Measurements from ENCODE around the gene ITPA. TPM values are rescaled to one million over a fixed set of nuclear protein-coding genes. Genes with fewer than 3 reads are reported as not detected.

Gene ITPA
- total and polyA plus RNA-seq, 2 experiments from 2014 or later, result 57.5 to 81.7 TPM

DNA sequence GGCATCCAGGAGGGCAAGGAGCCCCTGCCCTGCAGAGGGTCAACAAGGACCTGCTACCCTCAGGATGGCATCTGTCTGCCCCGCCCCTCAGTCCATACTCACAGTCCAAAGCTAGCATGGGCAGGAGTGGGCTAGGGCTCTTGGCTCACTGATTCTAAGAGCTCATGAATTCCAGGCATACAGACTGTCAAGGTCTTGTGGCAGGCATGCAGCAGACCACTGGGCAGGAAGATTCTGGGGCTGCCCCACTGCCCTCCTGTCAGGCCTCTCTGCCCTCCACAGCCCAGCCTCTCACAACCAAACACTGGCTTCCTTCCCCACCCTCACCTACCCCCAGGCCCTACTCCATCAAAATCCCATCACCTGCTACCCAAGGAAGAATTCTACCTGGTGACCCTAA lies 35.3 kb downstream of the ITPA start:
- peaks cover 6% of the 10 kb centered on the region; the same call in 1 of the 3 replicates for H3K36me3 Mint-ChIP-seq (ENCODE audit: low read depth)
- TF ChIP-seq STAT1 (IDR thresholded peaks at IDR 0.05; ENCODE audit: unreplicated experiment) (no peak), NANOG (IDR thresholded peaks at IDR 0.05; ENCODE audit: borderline replicate concordance) (no peak), CREB1 (CRISPR knock-in tag; IDR thresholded peaks at IDR 0.05; ENCODE audit: low read depth) (no peak), EZH2 (IDR thresholded peaks at IDR 0.05; ENCODE audit: low read depth, unreplicated experiment) (no peak), EZH2phosphoT487 (IDR thresholded peaks at IDR 0.05; ENCODE audit: unreplicated experiment) (no peak), CTCF (conservative IDR thresholded peaks at IDR 0.05; ENCODE audit: low read depth in 2 of 2) (no peak), ZNF331 (CRISPR knock-in tag; IDR thresholded peaks at IDR 0.05; ENCODE audit: low read depth) (no peak), JUNB (IDR thresholded peaks at IDR 0.05; ENCODE audit: unreplicated experiment) (no peak)
- no peaks in the 10 kb centered on the region for H3K9me3 Mint-ChIP-seq
- H3K4me3 Mint-ChIP-seq, result no peak overlapping the region
- no peak for ATAC-seq
- Histone ChIP-seq H3K4me1 (ENCODE audit: insufficient read depth) (peaks cover 13% of the 10 kb centered on the region), H3K27me3 (ENCODE audit: insufficient read depth) (peaks cover 56% of the 10 kb centered on the region), H3K36me3 (ENCODE audit: insufficient read depth) (no peaks in the 10 kb centered on the region), H3K9me2 (ENCODE audit: insufficient read depth) (no peaks in the 10 kb centered on the region), H3K27ac (ENCODE audit: low read depth) (no peak overlapping the region), H3K4me2 (no peak overlapping the region), H3K79me2 (replicated peaks; ENCODE audit: insufficient read depth) (no peaks in the 10 kb centered on the region), H3F3A (replicated peaks; ENCODE audit: low read depth) (0 out of 2 replicates have a peak, but pooled peaks cover 15% of the 10 kb centered on the region), H3K4me3 (no peak overlapping the region), H2AFZ (no peak overlapping the region), H4K20me1 (replicated peaks; ENCODE audit: insufficient read depth) (no peaks in the 10 kb centered on the region; the same call in 1 of the 2 replicates)
- H3K27ac Mint-ChIP-seq, result no peak overlapping the region
- peaks cover 50% of the 10 kb centered on the region for H3K27me3 Mint-ChIP-seq (ENCODE audit: insufficient read depth, low read depth, poor library complexity)
- DNase-seq (ENCODE audit: low spot score), result no peak
- peaks cover 12% of the 10 kb centered on the region for H3K4me1 Mint-ChIP-seq

GRCh38 chr20:3245156-3245555 lies 35.9 kb downstream of the ITPA start:
- Histone ChIP-seq H3K9me2 (ENCODE audit: insufficient read depth) (no peaks in the 10 kb centered on the region), H3F3A (replicated peaks; ENCODE audit: low read depth) (0 out of 2 replicates have a peak, but pooled peaks cover 14% of the 10 kb centered on the region), H3K4me3 (no peak overlapping the region), H2AFZ (no peak overlapping the region), H3K27me3 (ENCODE audit: insufficient read depth) (peaks cover 54% of the 10 kb centered on the region), H3K79me2 (replicated peaks; ENCODE audit: insufficient read depth) (no peaks in the 10 kb centered on the region), H3K36me3 (ENCODE audit: insufficient read depth) (no peaks in the 10 kb centered on the region), H3K27ac (ENCODE audit: low read depth) (no peak overlapping the region), H3K4me1 (ENCODE audit: insufficient read depth) (peaks cover 16% of the 10 kb centered on the region), H4K20me1 (replicated peaks; ENCODE audit: insufficient read depth) (no peaks in the 10 kb centered on the region; the same call in 1 of the 2 replicates), H3K4me2 (no peak overlapping the region)
- TF ChIP-seq POLR2AphosphoS5 (IDR thresholded peaks at IDR 0.05; ENCODE audit: low read depth) (no peak), CTCF (conservative IDR thresholded peaks at IDR 0.05; ENCODE audit: low read depth in 2 of 2) (no peak)
- Mint-ChIP-seq H3K4me1 (peaks cover 17% of the 10 kb centered on the region), H3K27ac (no peak overlapping the region), H3K9me3 (no peaks in the 10 kb centered on the region), H3K36me3 (ENCODE audit: low read depth) (peaks cover 3% of the 10 kb centered on the region; the same call in 1 of the 3 replicates), H3K4me3 (no peak overlapping the region), H3K27me3 (ENCODE audit: insufficient read depth, low read depth, poor library complexity) (peaks cover 49% of the 10 kb centered on the region)
- DNase-seq (ENCODE audit: low spot score), result no peak
- ATAC-seq, result no peak

Data from GM23338 (cell line).